WI38 (cell line): ENCODE results near the gene SOST.

Source experiments
- H3K4me3 ChIP-seq: 2 replicates; pipeline ENCODE4 v1.5.1; 2011; ENCODE audit warnings: low read depth, mild to moderate bottlenecking, control low read depth, low read length
- CTCF ChIP-seq: IDR thresholded peaks from 2 replicates; pipeline ENCODE4 v1.5.1; 2012; ENCODE audit warnings: low read depth, mild to moderate bottlenecking, control low read depth, low read length

Gene SOST

GRCh38 chr17:43756201-43756600 is 2.4 kb downstream of the SOST start:
- H3K4me3 ChIP-seq: no peak overlapping the region
- no peak for TF ChIP-seq CTCF

- TF ChIP-seq CTCF: no peak
- H3K4me3 ChIP-seq: peak overlapping the region; percentile 18; the same call in 1 of the 2 replicates
These were observed 3.2 kb downstream of the SOST start for GRCh38 chr17:43755389-43755875.

GRCh38 chr17:43754947-43755346 is 3.6 kb downstream of the SOST start:
- H3K4me3 ChIP-seq: peak overlapping the region; percentile 18; the same call in 1 of the 2 replicates
- no peak for TF ChIP-seq CTCF

- no peak overlapping the region for H3K4me3 ChIP-seq
- no peak for TF ChIP-seq CTCF
These were observed 5.0 kb downstream of the SOST start for GRCh38 chr17:43753493-43754129.

GRCh38 chr17:43750153-43750552 is 8.4 kb downstream of the SOST start:
- no peak for TF ChIP-seq CTCF
- H3K4me3 ChIP-seq: no peak overlapping the region

- TF ChIP-seq CTCF: no peak
- no peak overlapping the region for H3K4me3 ChIP-seq
These were observed 13.1 kb downstream of the SOST start for GRCh38 chr17:43745541-43745940.

- TF ChIP-seq CTCF: no peak
- no peak overlapping the region for H3K4me3 ChIP-seq
These were observed 17.0 kb downstream of the SOST start for GRCh38 chr17:43741636-43742035.
